Hepatocyte (in vitro differentiated cells): Measurements from ENCODE around the gene TTC39B. TPM values are rescaled to one million over a fixed set of nuclear protein-coding genes. Genes with fewer than 3 reads are reported as not detected.

Experiments used
- DNase-seq: peaks from one replicate; pipeline ENCODE4 v3.0.0-alpha.2; 2016; ENCODE audit warnings: low spot score
- H2AFZ ChIP-seq: fragments of 200-600 bp; sonication (generic); 2 replicates; pipeline ENCODE4 v1.6.0; 2016; ENCODE audit warnings: antibody characterized with exemption, mild to moderate bottlenecking
- H3K27ac ChIP-seq: fragments of 200-600 bp; sonication (generic); 2 replicates; pipeline ENCODE4 v1.5.1; 2016; ENCODE audit warnings: mild to moderate bottlenecking
- H3K27me3 ChIP-seq: fragments of 200-600 bp; sonication (generic); 2 replicates; pipeline ENCODE4 v1.6.1; 2016
- H3K36me3 ChIP-seq: fragments of 200-600 bp; sonication (generic); replicated peaks from 2 replicates; pipeline ENCODE4 v1.5.1; 2016; ENCODE audit warnings: low read depth; ENCODE audit not compliant: insufficient read depth
- H3K4me1 ChIP-seq: fragments of 200-600 bp; sonication (generic); 2 replicates; pipeline ENCODE4 v1.5.1; 2016; ENCODE audit warnings: mild to moderate bottlenecking, moderate library complexity; ENCODE audit not compliant: insufficient read depth
- H3K4me2 ChIP-seq: fragments of 200-600 bp; sonication (generic); 2 replicates; pipeline ENCODE4 v1.6.0; 2016
- H3K4me3 ChIP-seq: fragments of 200-600 bp; sonication (generic); 2 replicates; pipeline ENCODE4 v1.5.1; 2016; ENCODE audit warnings: mild to moderate bottlenecking
- H3K79me2 ChIP-seq: fragments of 200-600 bp; sonication (generic); 2 replicates; pipeline ENCODE4 v1.6.0; 2017; ENCODE audit warnings: mild to moderate bottlenecking
- H3K9me2 ChIP-seq: fragments of 200-600 bp; sonication (generic); replicated peaks from 2 replicates; pipeline ENCODE4 v1.6.0; 2017; ENCODE audit warnings: mild to moderate bottlenecking; ENCODE audit not compliant: insufficient read depth
- H3K9me3 ChIP-seq: fragments of 200-600 bp; sonication (generic); 2 replicates; pipeline ENCODE4 v1.5.1; 2016; ENCODE audit warnings: low read depth, mild to moderate bottlenecking
- H4K20me1 ChIP-seq: fragments of 200-600 bp; sonication (generic); 2 replicates; pipeline ENCODE4 v1.6.0; 2016; ENCODE audit warnings: mild to moderate bottlenecking; ENCODE audit not compliant: insufficient read depth, poor library complexity, severe bottlenecking
- CTCF ChIP-seq: fragments of 200-600 bp; sonication (generic); IDR thresholded peaks from 2 replicates; pipeline ENCODE4 v1.5.1; 2016; ENCODE audit warnings: antibody characterized with exemption, mild to moderate bottlenecking; ENCODE audit not compliant: poor library complexity
- EZH2 ChIP-seq: fragments of 200-600 bp; sonication (generic); IDR thresholded peaks from 2 replicates; pipeline ENCODE4 v1.6.1; 2016; ENCODE audit warnings: antibody characterized with exemption, mild to moderate bottlenecking, borderline replicate concordance
- EZH2phosphoT487 ChIP-seq: fragments of 200-600 bp; sonication (generic); IDR thresholded peaks from one replicate; pipeline ENCODE4 v1.6.1; 2018; ENCODE audit warnings: antibody characterized with exemption, mild to moderate bottlenecking, low read depth, moderate library complexity; ENCODE audit not compliant: unreplicated experiment, severe bottlenecking
- WGBS: methylation state at CpG from one replicate; pipeline ENCODE4 v1.1.6; 2016; ENCODE audit warnings: low lambda C conversion rate; ENCODE audit errors: missing lambda C conversion rate; 5-methylcytosine and 5-hydroxymethylcytosine counted together
- polyA plus RNA-seq: library from polyadenylated mRNA; unstranded; fragments of >200 nt; fragmentation: Nextera tagmentation; extraction: Ambion mirVana; gene quantifications from 2 replicates; pipeline ENCODE4 v1.2.1, GENCODE V29; 2016
- total RNA-seq: library from RNA; depleted of rRNA; stranded (reverse); fragments of >200 nt; gene quantifications from 2 replicates; pipeline ENCODE4 v1.2.3, GENCODE V29; 2014

TTC39B gene
- total and polyA plus RNA-seq, 2 experiments from 2014 or later: 2.6 to 15.7 TPM

- DNase-seq: no peak
- no peaks in the 10 kb centered on the region for H3K79me2 ChIP-seq
- H3K4me2 ChIP-seq: no peak overlapping the region
- no peaks in the 10 kb centered on the region for H3K27me3 ChIP-seq
- TF ChIP-seq EZH2phosphoT487 (no peak), EZH2 (no peak), CTCF (no peak)
- no peak overlapping the region for H3K27ac ChIP-seq
- H3K9me2 ChIP-seq: no peaks in the 10 kb centered on the region
- no peaks in the 10 kb centered on the region for H3K9me3 ChIP-seq
- no peak overlapping the region for H3K4me3 ChIP-seq
- peaks cover 5% of the 10 kb centered on the region for H3K4me1 ChIP-seq
- H4K20me1 ChIP-seq: no peaks in the 10 kb centered on the region
- 92% methylated on average over 5 of the region's 5 CpGs for WGBS
- H2AFZ ChIP-seq: no peak overlapping the region
- H3K36me3 ChIP-seq: no peaks in the 10 kb centered on the region
Observed at GRCh38 chr9:15219546-15219945, 87.5 kb downstream of the TTC39B start.

- no peaks in the 10 kb centered on the region for H3K9me2 ChIP-seq
- H3K9me3 ChIP-seq: no peaks in the 10 kb centered on the region
- no peak for TF ChIP-seq CTCF
- TF ChIP-seq EZH2: no peak
- no peak for TF ChIP-seq EZH2phosphoT487
- no peak overlapping the region for H3K4me2 ChIP-seq
- no peak for DNase-seq
- H2AFZ ChIP-seq: no peak overlapping the region
- peaks cover 5% of the 10 kb centered on the region for H3K4me1 ChIP-seq
- H3K4me3 ChIP-seq: no peak overlapping the region
- H4K20me1 ChIP-seq: no peaks in the 10 kb centered on the region
- H3K27ac ChIP-seq: no peak overlapping the region
- H3K79me2 ChIP-seq: no peaks in the 10 kb centered on the region
- H3K36me3 ChIP-seq: no peaks in the 10 kb centered on the region
- no peaks in the 10 kb centered on the region for H3K27me3 ChIP-seq
Observed at GRCh38 chr9:15218994-15219393, 88.0 kb downstream of the TTC39B start.

DNA sequence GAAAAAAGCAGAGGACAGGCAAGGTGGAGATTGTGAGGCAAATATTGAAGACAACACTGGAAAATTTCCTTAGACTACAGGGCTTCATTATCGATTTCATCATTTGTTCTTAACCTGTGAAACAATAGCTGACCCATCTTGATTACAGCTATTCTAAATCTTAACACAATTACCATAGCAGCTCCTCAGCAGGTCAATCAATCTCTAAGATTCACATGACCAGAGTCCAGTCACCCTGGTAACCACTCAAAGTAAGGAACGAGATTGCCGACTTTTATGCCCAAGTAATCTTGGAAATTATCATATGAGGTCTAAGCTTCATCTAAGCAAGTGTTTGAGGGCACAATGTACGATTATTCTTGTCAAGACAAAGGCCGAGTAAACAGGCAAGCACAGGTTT is 93.8 kb downstream of the TTC39B start:
- 70% methylated on average over 5 of the region's 5 CpGs for WGBS

More for the DNA sequence above, 93.8 kb downstream of the TTC39B start:
- Histone ChIP-seq H3K9me3 (no peaks in the 10 kb centered on the region), H2AFZ (no peak overlapping the region), H3K4me3 (no peak overlapping the region), H4K20me1 (no peaks in the 10 kb centered on the region), H3K4me2 (no peak overlapping the region), H3K9me2 (no peaks in the 10 kb centered on the region), H3K27ac (no peak overlapping the region), H3K79me2 (no peaks in the 10 kb centered on the region), H3K36me3 (no peaks in the 10 kb centered on the region), H3K4me1 (peaks cover 3% of the 10 kb centered on the region), H3K27me3 (no peaks in the 10 kb centered on the region)
- no peak for DNase-seq
- TF ChIP-seq EZH2phosphoT487 (no peak), EZH2 (no peak), CTCF (no peak)
